Mesothelial cell of epicardium (in vitro differentiated cells): Measurements from ENCODE around the gene POMC. TPM values are rescaled to one million over a fixed set of nuclear protein-coding genes. Genes with fewer than 3 reads are reported as not detected.
"Not testable (repeated sequence)": the region's sequence is repeated elsewhere in the genome, so short reads cannot be mapped to it uniquely, and the experiment has no call there.

Experiments used
- DNase-seq, 2 experiments: peaks; one replicate each; pipeline ENCODE4 v3.0.0; 2021; ENCODE audit warnings: low spot score in 2 of 2; ENCODE audit not compliant: unreplicated experiment in 2 of 2
- H3K27ac Mint-ChIP-seq: 2 replicates; pipeline ENCODE4 v1.8.0; 2021; ENCODE audit warnings: mixed read lengths
- H3K27me3 Mint-ChIP-seq: 2 replicates; pipeline ENCODE4 v1.8.0; 2021; ENCODE audit warnings: low read depth, mixed read lengths
- H3K36me3 Mint-ChIP-seq: 2 replicates; pipeline ENCODE4 v1.8.0; 2021; ENCODE audit warnings: mixed read lengths
- H3K4me1 Mint-ChIP-seq: 2 replicates; pipeline ENCODE4 v1.8.0; 2021; ENCODE audit warnings: mixed read lengths
- H3K4me3 Mint-ChIP-seq: 2 replicates; pipeline ENCODE4 v1.8.0; 2021; ENCODE audit warnings: mild to moderate bottlenecking, moderate library complexity, mixed read lengths
- H3K9me3 Mint-ChIP-seq: 2 replicates; pipeline ENCODE4 v1.8.0; 2021; ENCODE audit warnings: mixed read lengths
- CTCF ChIP-seq: fragments of 200-600 bp; sonication (generic); IDR thresholded peaks from one replicate; pipeline ENCODE4 v1.5.0; 2021; ENCODE audit warnings: antibody characterized with exemption; ENCODE audit not compliant: unreplicated experiment
- total RNA-seq: library from RNA; stranded (reverse); gene quantifications from 3 replicates; pipeline ENCODE4 v1.2.1, GENCODE V29; 2021

POMC gene
- total RNA-seq, 1 donor from 2014 or later, result not detected

GRCh38 chr2:25169073-25169470 is 692 bp upstream of the POMC start:
- Mint-ChIP-seq H3K9me3 (no peaks in the 10 kb centered on the region), H3K27me3 (peaks cover 93% of the 10 kb centered on the region), H3K36me3 (no peaks in the 10 kb centered on the region), H3K27ac (no peak overlapping the region), H3K4me3 (peak overlapping the region; percentile 73), H3K4me1 (peaks cover 6% of the 10 kb centered on the region)
- no peak for DNase-seq
- no peak for TF ChIP-seq CTCF

- Mint-ChIP-seq H3K27ac (no peak overlapping the region), H3K4me1 (peaks cover 6% of the 10 kb centered on the region), H3K4me3 (no peak overlapping the region), H3K9me3 (no peaks in the 10 kb centered on the region), H3K27me3 (peaks cover 75% of the 10 kb centered on the region), H3K36me3 (no peaks in the 10 kb centered on the region)
- TF ChIP-seq CTCF, result no peak
- DNase-seq, result no peak
Measured at GRCh38 chr2:25165992-25166875, 2.1 kb downstream of the POMC start.

- Mint-ChIP-seq H3K9me3 (no peaks in the 10 kb centered on the region), H3K4me1 (peaks cover 18% of the 10 kb centered on the region), H3K27me3 (peaks cover 59% of the 10 kb centered on the region), H3K36me3 (no peaks in the 10 kb centered on the region), H3K4me3 (no peak overlapping the region), H3K27ac (no peak overlapping the region)
- no peak for DNase-seq
- TF ChIP-seq CTCF, result no peak
Measured at GRCh38 chr2:25164561-25164960, 3.8 kb downstream of the POMC start.

GRCh38 chr2:25162061-25162460 is 6.3 kb downstream of the POMC start:
- H3K9me3 Mint-ChIP-seq, DNase-seq, H3K4me3 Mint-ChIP-seq, H3K27ac Mint-ChIP-seq, H3K36me3 Mint-ChIP-seq: not testable (repeated sequence)
- peaks cover 13% of the 10 kb centered on the region for H3K4me1 Mint-ChIP-seq
- peaks cover 34% of the 10 kb centered on the region for H3K27me3 Mint-ChIP-seq

- Mint-ChIP-seq H3K4me1 (peaks cover 13% of the 10 kb centered on the region), H3K9me3 (no peaks in the 10 kb centered on the region), H3K27ac (no peak overlapping the region), H3K36me3 (no peaks in the 10 kb centered on the region), H3K27me3 (peaks cover 25% of the 10 kb centered on the region), H3K4me3 (no peak overlapping the region)
- no peak for TF ChIP-seq CTCF
- no peak for DNase-seq
Measured at GRCh38 chr2:25161055-25161781, 7.2 kb downstream of the POMC start.

- Mint-ChIP-seq H3K36me3 (peaks cover 3% of the 10 kb centered on the region), H3K4me1 (peaks cover 13% of the 10 kb centered on the region), H3K9me3 (no peaks in the 10 kb centered on the region), H3K27ac (no peak overlapping the region), H3K27me3 (peaks cover 17% of the 10 kb centered on the region), H3K4me3 (no peak overlapping the region)
- DNase-seq, result no peak
- TF ChIP-seq CTCF, result no peak
Measured at GRCh38 chr2:25160376-25160775, 8.0 kb downstream of the POMC start.
